HG03460 (cell line): ENCODE measurements around the gene KRT75.

Experiments used
- ATAC-seq: cut with Tn5 transposase; IDR thresholded peaks from one replicate; pipeline ENCODE4 v1.9.1; 2021; ENCODE audit not compliant: unreplicated experiment

KRT75 gene

GRCh38 chr12:52394836-52395405 lies 39.2 kb downstream of the KRT75 start:
- no peak for ATAC-seq

DNA sequence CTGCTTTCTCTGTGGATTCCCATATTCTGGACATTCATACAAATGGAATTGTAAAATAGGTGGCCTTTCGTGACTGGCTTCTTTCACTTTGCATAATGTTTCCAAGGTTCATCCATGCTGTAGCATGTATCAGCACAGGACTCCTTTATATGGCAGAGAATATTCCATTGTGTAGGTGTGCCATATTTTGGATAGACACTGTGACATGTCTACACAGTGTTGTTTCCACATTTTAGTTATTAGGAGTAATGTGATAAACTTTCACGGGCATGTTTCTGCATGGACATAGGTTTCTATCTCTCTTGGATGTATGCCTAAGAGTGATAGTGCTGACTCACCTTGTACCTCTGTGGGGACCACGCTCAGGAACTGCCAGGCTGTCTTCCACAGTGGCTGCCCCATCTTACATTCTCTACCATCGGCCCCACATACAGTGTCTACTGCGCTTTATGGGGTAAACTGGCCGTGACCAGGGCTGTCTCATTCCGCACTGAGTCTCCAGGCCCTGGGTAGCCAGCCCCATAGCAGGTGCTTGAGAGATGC lies 41.6 kb downstream of the KRT75 start:
- no peak for ATAC-seq

DNA sequence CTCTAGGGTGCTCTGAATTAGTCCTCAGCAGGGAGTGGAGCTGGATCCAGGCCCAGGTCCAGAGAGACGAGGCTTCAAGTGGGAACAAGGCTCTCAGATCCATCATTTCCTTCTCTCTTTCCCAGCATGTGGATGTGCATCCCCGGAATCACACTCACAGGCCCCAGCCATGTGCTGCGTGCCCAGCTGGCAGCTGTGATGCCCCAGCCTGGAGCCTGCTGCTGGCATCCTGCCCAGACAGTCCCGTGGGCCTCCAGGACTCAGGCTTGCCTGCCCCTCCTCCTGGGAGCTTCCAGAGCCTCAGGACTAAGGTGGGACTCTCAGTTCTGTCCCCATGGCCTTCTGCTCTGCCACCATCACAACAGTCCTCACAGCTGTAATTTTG lies 42.6 kb downstream of the KRT75 start:
- ATAC-seq = no peak

GRCh38 chr12:52390739-52391617 lies 43.2 kb downstream of the KRT75 start:
- no peak for ATAC-seq

GRCh38 chr12:52389313-52390207 lies 44.6 kb downstream of the KRT75 start:
- ATAC-seq = no peak

- no peak for ATAC-seq
Measured at GRCh38 chr12:52387859-52388258, 46.3 kb downstream of the KRT75 start.

- ATAC-seq = no peak
Measured at GRCh38 chr12:52385226-52385702, 48.9 kb downstream of the KRT75 start, which contains the start of gene KRT84. Gene KRT84, minus strand, starts transcription at chr12:52385652. Its CDS starts 67 bp downstream, at chr12:52385585.

DNA sequence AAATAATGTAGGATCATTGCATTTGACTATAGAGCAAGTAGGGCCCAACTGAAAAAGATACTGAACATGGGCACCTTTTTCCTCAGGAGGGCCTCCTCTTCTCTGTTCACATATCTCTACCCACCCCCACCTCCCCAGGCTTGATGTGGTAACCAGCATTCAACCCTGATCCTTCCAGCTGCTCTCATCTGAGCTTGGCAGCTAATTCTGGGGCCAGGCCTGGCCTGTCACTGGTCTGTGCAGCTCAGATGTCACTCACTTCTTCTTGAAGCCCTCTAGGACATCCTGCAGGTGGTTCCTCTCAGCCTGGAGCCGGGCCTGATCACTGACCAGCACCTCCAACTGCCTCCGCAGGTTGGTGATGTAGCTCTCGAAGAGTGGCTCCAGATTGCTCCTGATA lies 50.8 kb downstream of the KRT75 start:
- no peak for ATAC-seq

DNA sequence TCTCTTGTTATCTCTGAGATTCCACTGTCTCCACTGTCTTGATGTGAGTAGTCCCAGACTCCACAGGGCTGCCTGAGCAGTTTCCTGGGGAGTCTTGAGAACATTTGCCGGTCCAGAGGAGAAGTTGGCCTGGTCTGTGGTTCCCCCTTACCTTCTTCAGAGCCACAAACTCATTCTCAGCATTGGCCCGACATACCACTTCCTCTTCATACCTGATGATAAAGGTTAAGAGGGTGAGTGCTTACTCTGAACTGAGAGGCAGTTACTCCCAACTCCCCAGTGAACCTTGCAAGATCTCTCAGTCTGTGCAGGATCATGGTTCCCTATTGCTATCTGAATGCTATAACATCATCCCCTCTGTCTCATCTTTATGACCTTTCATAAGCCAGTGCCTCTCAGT lies 51.3 kb downstream of the KRT75 start:
- ATAC-seq = no peak

DNA sequence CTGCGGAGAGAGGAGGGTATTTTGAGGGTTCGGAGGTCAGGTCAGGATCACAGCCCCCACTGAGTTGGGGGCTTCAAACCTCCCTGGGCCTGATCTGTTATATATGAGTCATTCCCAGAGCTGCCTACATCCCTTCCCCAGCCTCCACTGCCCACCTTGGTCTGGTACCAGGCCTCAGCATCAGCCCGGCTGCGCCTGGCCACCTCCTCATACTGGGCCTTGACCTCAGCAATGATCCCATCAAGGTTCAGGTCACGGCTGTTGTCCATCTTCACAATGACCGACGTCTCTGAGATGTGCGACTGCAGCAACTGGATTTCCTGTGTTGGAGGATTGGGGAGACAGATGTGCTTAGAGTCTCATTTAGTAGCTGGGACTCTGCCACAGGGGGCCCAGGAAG lies 53.0 kb downstream of the KRT75 start:
- no peak for ATAC-seq

DNA sequence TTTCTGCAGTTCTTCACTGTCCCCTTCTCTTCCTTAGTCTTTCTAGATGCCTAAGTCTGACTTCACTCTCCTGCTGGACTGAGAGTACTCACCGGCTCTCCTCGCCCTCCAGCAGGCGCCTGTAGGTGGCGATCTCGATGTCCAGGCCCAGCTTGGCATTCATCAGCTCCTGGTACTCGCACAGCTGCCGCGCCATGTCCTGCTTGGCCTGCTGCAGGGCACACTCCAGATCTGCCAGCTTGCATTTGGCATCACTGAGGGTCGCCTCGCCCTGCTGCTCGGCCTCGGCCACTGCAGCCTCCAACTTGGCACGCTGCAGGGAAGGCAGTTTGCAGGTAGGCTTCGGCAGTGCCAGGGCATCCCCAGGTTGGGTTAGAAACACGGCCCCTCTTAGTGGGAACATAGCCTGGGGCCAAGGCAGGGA lies 53.9 kb downstream of the KRT75 start:
- no peak for ATAC-seq

GRCh38 chr12:52379536-52379935 lies 54.6 kb downstream of the KRT75 start:
- ATAC-seq = no peak

GRCh38 chr12:52378091-52378490 lies 56.1 kb downstream of the KRT75 start:
- no peak for ATAC-seq

DNA sequence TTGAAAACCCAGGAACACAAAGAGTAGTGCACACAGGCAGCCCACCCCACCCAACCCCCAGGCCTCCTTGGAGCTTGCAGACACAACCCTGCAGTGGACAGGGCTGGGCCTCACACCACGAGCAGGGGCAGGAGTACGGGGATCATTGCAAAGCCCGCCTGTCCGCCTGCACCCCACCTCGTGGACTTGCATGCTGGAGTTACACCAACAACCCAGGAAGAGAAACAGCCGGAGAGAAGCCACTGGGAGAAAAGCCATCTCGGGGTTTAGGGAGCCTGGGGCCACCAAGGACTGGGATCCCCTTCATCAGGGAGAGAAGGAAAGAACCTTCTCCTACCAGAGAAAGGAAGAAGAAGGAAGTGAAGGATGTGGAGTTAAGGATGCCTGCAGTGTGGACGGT lies 56.9 kb downstream of the KRT75 start:
- no peak for ATAC-seq
